GM12891 (cell line): ENCODE measurements around the gene RIPOR3.

Experiments used
- PAX5 ChIP-seq: IDR thresholded peaks from 2 replicates; pipeline ENCODE4 v1.6.1; 2011; ENCODE audit warnings: low read length, moderate library complexity, mild to moderate bottlenecking; ENCODE audit not compliant: insufficient read depth, severe bottlenecking
- POLR2A ChIP-seq: IDR thresholded peaks from 2 replicates; pipeline ENCODE4 v1.6.1; 2011; ENCODE audit warnings: low read depth, low read length, control low read depth
- POLR2AphosphoS5 ChIP-seq: IDR thresholded peaks from 2 replicates; pipeline ENCODE4 v1.6.1; 2011; ENCODE audit warnings: low read depth, low read length, control low read depth
- SPI1 ChIP-seq: IDR thresholded peaks from 2 replicates; pipeline ENCODE4 v1.6.1; 2011; ENCODE audit warnings: low read depth, low read length, control low read depth
- TAF1 ChIP-seq: IDR thresholded peaks from 2 replicates; pipeline ENCODE4 v1.6.1; 2011; ENCODE audit warnings: low read depth, low read length, control low read depth

GRCh38 chr20:50633361-50633760 lies 58.0 kb downstream of the RIPOR3 start:
- no peak for TF ChIP-seq SPI1
- no peak for TF ChIP-seq POLR2AphosphoS5
- no peak for TF ChIP-seq POLR2A
- TF ChIP-seq TAF1: no peak
- no peak for TF ChIP-seq PAX5
